Measurements from ENCODE around the gene CMSS1. TPM values are rescaled to one million over a fixed set of nuclear protein-coding genes. Genes with fewer than 3 reads are reported as not detected.

Gene CMSS1
- polyA plus RNA-seq, 2 of the 4 experiments (the other 2 are of a cell fraction) = 61.1 to 62.9 TPM

DNA sequence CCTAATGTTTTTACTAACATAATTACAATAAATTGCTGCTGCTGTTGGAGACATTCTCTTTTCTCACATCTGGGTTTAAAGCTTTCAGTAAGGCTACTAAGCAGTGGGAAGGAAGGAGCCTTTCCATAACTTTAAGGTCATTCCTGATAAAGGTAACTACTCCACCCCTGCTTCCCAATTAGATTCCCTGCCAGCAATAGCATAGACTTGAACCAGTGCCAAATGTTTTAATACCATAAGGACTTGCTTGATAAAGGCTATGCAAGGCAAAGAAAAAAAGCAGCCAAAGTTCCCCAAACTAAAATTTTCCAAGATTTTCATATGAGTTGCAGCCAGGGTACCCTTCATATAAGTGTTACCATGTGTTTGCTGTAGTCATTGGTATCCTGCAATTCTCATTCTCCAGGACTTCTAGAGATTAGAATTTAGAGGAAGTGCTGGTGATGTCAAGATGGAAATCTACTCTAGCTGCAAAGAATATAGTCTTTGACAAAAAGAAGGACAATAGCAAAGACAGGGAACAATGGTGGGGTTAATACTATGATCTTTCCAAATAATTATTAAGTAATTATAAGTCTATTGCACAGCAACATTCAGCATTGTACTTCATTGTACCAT is 190.5 kb downstream of the CMSS1 start (continued):
- TF ChIP-seq KDM5A (IDR thresholded peaks at IDR 0.05) (no peak), POLR2A (IDR thresholded peaks at IDR 0.05; ENCODE audit: low read length) (no peak), JUNB (IDR thresholded peaks at IDR 0.05) (no peak), HES2 (IDR thresholded peaks at IDR 0.05) (no peak), MYC (IDR thresholded peaks at IDR 0.05; ENCODE audit: borderline replicate concordance, low read length) (no peak), CBX2 (IDR thresholded peaks at IDR 0.05; ENCODE audit: borderline replicate concordance, low read depth) (no peak)
- TF ChIP-seq, protein P1, sequence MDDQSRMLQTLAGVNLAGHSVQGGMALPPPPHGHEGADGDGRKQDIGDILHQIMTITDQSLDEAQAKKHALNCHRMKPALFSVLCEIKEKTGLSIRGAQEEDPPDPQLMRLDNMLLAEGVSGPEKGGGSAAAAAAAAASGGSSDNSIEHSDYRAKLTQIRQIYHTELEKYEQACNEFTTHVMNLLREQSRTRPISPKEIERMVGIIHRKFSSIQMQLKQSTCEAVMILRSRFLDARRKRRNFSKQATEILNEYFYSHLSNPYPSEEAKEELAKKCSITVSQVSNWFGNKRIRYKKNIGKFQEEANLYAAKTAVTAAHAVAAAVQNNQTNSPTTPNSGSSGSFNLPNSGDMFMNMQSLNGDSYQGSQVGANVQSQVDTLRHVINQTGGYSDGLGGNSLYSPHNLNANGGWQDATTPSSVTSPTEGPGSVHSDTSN (IDR thresholded peaks at IDR 0.05) = no peak
- TF ChIP-seq, protein P2, sequence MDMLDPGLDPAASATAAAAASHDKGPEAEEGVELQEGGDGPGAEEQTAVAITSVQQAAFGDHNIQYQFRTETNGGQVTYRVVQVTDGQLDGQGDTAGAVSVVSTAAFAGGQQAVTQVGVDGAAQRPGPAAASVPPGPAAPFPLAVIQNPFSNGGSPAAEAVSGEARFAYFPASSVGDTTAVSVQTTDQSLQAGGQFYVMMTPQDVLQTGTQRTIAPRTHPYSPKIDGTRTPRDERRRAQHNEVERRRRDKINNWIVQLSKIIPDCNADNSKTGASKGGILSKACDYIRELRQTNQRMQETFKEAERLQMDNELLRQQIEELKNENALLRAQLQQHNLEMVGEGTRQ (IDR thresholded peaks at IDR 0.05) = no peak

- CTCF ChIA-PET = interaction anchor here (0.6 to 1.6 kb wide), 3 partner anchors 23 to 166 kb away, joined by 3 to 7 read pairs (median 3); no protein-coding TSS in a partner anchor
- TF ChIP-seq CBX2 (IDR thresholded peaks at IDR 0.05; ENCODE audit: borderline replicate concordance, low read depth) = no peak
- no peak for TF ChIP-seq JUN (IDR thresholded peaks at IDR 0.05)
- TF ChIP-seq CTCF (IDR thresholded peaks at IDR 0.05) = no peak
- TF ChIP-seq NPAS2 (CRISPR knock-in tag; IDR thresholded peaks at IDR 0.05; ENCODE audit: borderline replicate concordance) = no peak
- no peak for TF ChIP-seq KDM5A (IDR thresholded peaks at IDR 0.05)
- TF ChIP-seq RAD21 (conservative IDR thresholded peaks at IDR 0.05 in 1 of 2, IDR thresholded peaks at IDR 0.05 in 1 of 2) = no peak
- no peak for TF ChIP-seq HDAC2 (IDR thresholded peaks at IDR 0.05)
- no peak for TF ChIP-seq POLR2AphosphoS2 (conservative IDR thresholded peaks at IDR 0.05; ENCODE audit: low read length)
- no peak for TF ChIP-seq CBX8 (IDR thresholded peaks at IDR 0.05)
- TF ChIP-seq ZNF302 (CRISPR knock-in tag; IDR thresholded peaks at IDR 0.05) = no peak
- no peak for TF ChIP-seq TFCP2L1 (CRISPR knock-in tag; IDR thresholded peaks at IDR 0.05)
- no peak for TF ChIP-seq SMC3 (IDR thresholded peaks at IDR 0.05)
- H3K4me3 ChIP-seq = no peak overlapping the region
Measured at GRCh38 chr3:100009276-100010086, 191.8 kb downstream of the CMSS1 start.

GRCh38 chr3:100010087-100010417 is 192.4 kb downstream of the CMSS1 start:
- TF ChIP-seq POLR2A (IDR thresholded peaks at IDR 0.05; ENCODE audit: low read length) = no peak
- no peak for TF ChIP-seq SREBF2 (IDR thresholded peaks at IDR 0.05)
- POLR2A ChIA-PET = no interaction called here
- H3K4me3 ChIP-seq = no peak overlapping the region
- H3K4me2 ChIP-seq = no peak overlapping the region
- WGBS (ENCODE audit: missing lambda C conversion rate) = 91% methylated on average over 1 of the region's 1 CpG
- CTCF ChIA-PET = interaction anchor here (0.6 to 1.6 kb wide), 2 partner anchors 167 to 199 kb away, joined by 3 to 7 read pairs; no protein-coding TSS in a partner anchor
- DNase-seq (ENCODE audit: low read depth in 1 of 2, low spot score in 1 of 2) = no peak
- H3K9me3 ChIP-seq = 0 out of 3 replicates have a peak, but pooled peaks cover 6% of the 10 kb centered on the region
- H3K27ac ChIP-seq = no peak overlapping the region
- no peak for ATAC-seq
- H3K4me1 ChIP-seq = peaks cover 14% of the 10 kb centered on the region
- no peak for FAIRE-seq

More at GRCh38 chr3:100009276-100010086, 191.8 kb downstream of the CMSS1 start:
- DNase-seq (ENCODE audit: low read depth in 1 of 2, low spot score in 1 of 2) = no peak
- WGBS (ENCODE audit: missing lambda C conversion rate) = 72% methylated on average over 5 of the region's 5 CpGs
- ATAC-seq = no peak
- Histone ChIP-seq H3K9me3 (no peaks in the 10 kb centered on the region), H3K27ac (no peak overlapping the region), H3K4me2 (no peak overlapping the region), H3K4me1 (peaks cover 14% of the 10 kb centered on the region)
- POLR2A ChIA-PET = no interaction called here
- no peak for FAIRE-seq

All from A549 (cell line).